ENCODE data around the gene SHISAL2A. TPM values are rescaled to one million over a fixed set of nuclear protein-coding genes. Genes with fewer than 3 reads are reported as not detected.

The SHISAL2A gene
- total and polyA plus RNA-seq, 4 donors, result 0.14 to 0.33 (median 0.22) TPM; not detected in 1

DNA sequence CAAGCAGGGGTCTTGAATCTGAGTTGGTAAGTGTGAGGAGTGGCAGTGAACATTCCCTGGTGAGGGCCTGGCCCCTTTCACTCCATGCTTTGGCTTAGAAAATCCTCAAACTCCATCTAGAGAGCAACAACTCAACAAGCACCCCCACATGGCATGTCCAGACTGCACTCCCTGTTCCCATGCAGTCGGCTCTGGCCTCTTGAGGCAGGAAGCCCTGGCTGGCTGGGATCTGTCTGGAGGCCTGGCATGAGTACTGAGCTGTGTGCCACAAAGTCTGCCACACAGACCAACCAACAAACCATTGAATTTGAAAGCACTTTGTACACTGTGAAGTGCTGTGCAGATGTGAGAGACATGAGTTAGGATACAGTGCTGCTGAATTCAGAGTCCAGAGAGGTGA is 40.0 kb downstream of the SHISAL2A start:
- no peak for TF ChIP-seq YY1 (IDR thresholded peaks at IDR 0.05)
- TF ChIP-seq, protein P1, sequence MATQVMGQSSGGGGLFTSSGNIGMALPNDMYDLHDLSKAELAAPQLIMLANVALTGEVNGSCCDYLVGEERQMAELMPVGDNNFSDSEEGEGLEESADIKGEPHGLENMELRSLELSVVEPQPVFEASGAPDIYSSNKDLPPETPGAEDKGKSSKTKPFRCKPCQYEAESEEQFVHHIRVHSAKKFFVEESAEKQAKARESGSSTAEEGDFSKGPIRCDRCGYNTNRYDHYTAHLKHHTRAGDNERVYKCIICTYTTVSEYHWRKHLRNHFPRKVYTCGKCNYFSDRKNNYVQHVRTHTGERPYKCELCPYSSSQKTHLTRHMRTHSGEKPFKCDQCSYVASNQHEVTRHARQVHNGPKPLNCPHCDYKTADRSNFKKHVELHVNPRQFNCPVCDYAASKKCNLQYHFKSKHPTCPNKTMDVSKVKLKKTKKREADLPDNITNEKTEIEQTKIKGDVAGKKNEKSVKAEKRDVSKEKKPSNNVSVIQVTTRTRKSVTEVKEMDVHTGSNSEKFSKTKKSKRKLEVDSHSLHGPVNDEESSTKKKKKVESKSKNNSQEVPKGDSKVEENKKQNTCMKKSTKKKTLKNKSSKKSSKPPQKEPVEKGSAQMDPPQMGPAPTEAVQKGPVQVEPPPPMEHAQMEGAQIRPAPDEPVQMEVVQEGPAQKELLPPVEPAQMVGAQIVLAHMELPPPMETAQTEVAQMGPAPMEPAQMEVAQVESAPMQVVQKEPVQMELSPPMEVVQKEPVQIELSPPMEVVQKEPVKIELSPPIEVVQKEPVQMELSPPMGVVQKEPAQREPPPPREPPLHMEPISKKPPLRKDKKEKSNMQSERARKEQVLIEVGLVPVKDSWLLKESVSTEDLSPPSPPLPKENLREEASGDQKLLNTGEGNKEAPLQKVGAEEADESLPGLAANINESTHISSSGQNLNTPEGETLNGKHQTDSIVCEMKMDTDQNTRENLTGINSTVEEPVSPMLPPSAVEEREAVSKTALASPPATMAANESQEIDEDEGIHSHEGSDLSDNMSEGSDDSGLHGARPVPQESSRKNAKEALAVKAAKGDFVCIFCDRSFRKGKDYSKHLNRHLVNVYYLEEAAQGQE (IDR thresholded peaks at IDR 0.05), result no peak
- TF ChIP-seq TAF1 (conservative IDR thresholded peaks at IDR 0.05), result no peak
- no peak for TF ChIP-seq FOXA1 (IDR thresholded peaks at IDR 0.05)
- no peak for TF ChIP-seq FOXA2 (IDR thresholded peaks at IDR 0.05)
- TF ChIP-seq NR2F2 (IDR thresholded peaks at IDR 0.05), result no peak
- no peak for TF ChIP-seq HNF4A (conservative IDR thresholded peaks at IDR 0.05)
- no peak for TF ChIP-seq HNF4G (IDR thresholded peaks at IDR 0.05)
- TF ChIP-seq, protein P2, sequence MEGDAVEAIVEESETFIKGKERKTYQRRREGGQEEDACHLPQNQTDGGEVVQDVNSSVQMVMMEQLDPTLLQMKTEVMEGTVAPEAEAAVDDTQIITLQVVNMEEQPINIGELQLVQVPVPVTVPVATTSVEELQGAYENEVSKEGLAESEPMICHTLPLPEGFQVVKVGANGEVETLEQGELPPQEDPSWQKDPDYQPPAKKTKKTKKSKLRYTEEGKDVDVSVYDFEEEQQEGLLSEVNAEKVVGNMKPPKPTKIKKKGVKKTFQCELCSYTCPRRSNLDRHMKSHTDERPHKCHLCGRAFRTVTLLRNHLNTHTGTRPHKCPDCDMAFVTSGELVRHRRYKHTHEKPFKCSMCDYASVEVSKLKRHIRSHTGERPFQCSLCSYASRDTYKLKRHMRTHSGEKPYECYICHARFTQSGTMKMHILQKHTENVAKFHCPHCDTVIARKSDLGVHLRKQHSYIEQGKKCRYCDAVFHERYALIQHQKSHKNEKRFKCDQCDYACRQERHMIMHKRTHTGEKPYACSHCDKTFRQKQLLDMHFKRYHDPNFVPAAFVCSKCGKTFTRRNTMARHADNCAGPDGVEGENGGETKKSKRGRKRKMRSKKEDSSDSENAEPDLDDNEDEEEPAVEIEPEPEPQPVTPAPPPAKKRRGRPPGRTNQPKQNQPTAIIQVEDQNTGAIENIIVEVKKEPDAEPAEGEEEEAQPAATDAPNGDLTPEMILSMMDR (IDR thresholded peaks at IDR 0.05; ENCODE audit: low read depth, low read length, missing input control), result no peak
- TF ChIP-seq EGR1 (IDR thresholded peaks at IDR 0.05; ENCODE audit: low read depth in 2 of 2), result no peak
- Histone ChIP-seq H3K9me3 (ENCODE audit: control insufficient read depth in 4 of 4, low read length in 3 of 4) (no peaks in the 10 kb centered on the region), H3K4me1 (ENCODE audit: control insufficient read depth in 4 of 4, insufficient read depth in 4 of 4, low read length in 3 of 4) (peaks cover 0 to 17% (median 11%) of the 10 kb centered on the region in 4 donors), H3K4me3 (ENCODE audit: low read depth in 1 of 3, low read length in 3 of 3) (no peak overlapping the region), H3K9ac (ENCODE audit: low read depth in 1 of 2, low read length in 2 of 2) (no peak overlapping the region), H3K36me3 (ENCODE audit: control insufficient read depth in 4 of 4, insufficient read depth in 3 of 4, low read depth in 1 of 4, low read length in 3 of 4) (no peaks in the 10 kb centered on the region), H3K27ac (ENCODE audit: low read depth in 1 of 2, low read length in 2 of 2) (no peak overlapping the region), H3K27me3 (ENCODE audit: control insufficient read depth in 4 of 4, insufficient read depth in 4 of 4, low read length in 3 of 4) (no peaks in the 10 kb centered on the region)
- DNase-seq (ENCODE audit: low spot score), result no peak
- 82% methylated on average over 1 of the region's 1 CpG for WGBS

DNA sequence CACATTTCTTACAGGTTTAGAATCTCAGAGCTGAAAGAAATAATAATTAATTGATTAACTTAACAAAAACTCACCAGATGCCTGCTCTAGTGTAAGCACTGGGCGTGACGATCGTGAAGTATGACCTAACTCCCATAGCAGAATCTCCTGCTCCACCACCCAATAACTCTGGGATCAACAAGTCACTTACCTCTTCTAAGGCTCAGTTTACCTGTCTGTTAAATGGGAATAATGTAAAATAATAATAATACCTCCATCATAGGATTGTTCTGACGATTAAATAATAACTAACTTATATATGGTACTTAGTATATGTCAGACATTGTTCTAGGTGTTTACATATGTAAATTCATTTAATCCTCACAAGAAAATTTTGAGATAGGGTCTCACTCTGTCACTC is 40.5 kb downstream of the SHISAL2A start:
- Histone ChIP-seq H3K36me3 (ENCODE audit: control insufficient read depth in 4 of 4, insufficient read depth in 3 of 4, low read depth in 1 of 4, low read length in 3 of 4) (no peaks in the 10 kb centered on the region), H3K9me3 (ENCODE audit: control insufficient read depth in 4 of 4, low read length in 3 of 4) (no peaks in the 10 kb centered on the region), H3K4me1 (ENCODE audit: control insufficient read depth in 4 of 4, insufficient read depth in 4 of 4, low read length in 3 of 4) (peaks cover 0 to 17% (median 12%) of the 10 kb centered on the region in 4 donors), H3K9ac (ENCODE audit: low read depth in 1 of 2, low read length in 2 of 2) (no peak overlapping the region), H3K27ac (ENCODE audit: low read depth in 1 of 2, low read length in 2 of 2) (no peak overlapping the region), H3K4me3 (ENCODE audit: low read depth in 1 of 3, low read length in 3 of 3) (no peak overlapping the region), H3K27me3 (ENCODE audit: control insufficient read depth in 4 of 4, insufficient read depth in 4 of 4, low read length in 3 of 4) (no peaks in the 10 kb centered on the region)
- 96% methylated on average over 4 of the region's 4 CpGs for WGBS
- TF ChIP-seq FOXA1 (IDR thresholded peaks at IDR 0.05) (no peak), RXRA (IDR thresholded peaks at IDR 0.05) (no peak), HNF4G (IDR thresholded peaks at IDR 0.05) (no peak), HNF4A (conservative IDR thresholded peaks at IDR 0.05) (no peak), GABPA (IDR thresholded peaks at IDR 0.05 in 1 of 2, conservative IDR thresholded peaks at IDR 0.05 in 1 of 2) (no peak), RAD21 (IDR thresholded peaks at IDR 0.05) (no peak), EGR1 (IDR thresholded peaks at IDR 0.05; ENCODE audit: low read depth in 2 of 2) (no peak)
- TF ChIP-seq, protein P2 (IDR thresholded peaks at IDR 0.05; ENCODE audit: low read depth, low read length, missing input control), result no peak
- no peak for DNase-seq (ENCODE audit: low spot score)

All from liver (tissue), 9 donors.